ENCODE data around the gene TAB2.

The TAB2 gene

GRCh38 chr6:149311766-149312165 lies 5.7 kb upstream of the TAB2 start:
- Histone ChIP-seq H3K9me3 (ENCODE audit: insufficient read depth, low read length) (no peaks in the 10 kb centered on the region), H3K27me3 (ENCODE audit: insufficient read depth, insufficient read length) (no peaks in the 10 kb centered on the region), H3K4me3 (ENCODE audit: insufficient read length, low read depth) (no peak overlapping the region), H3K9ac (ENCODE audit: insufficient read length, low read depth) (no peak overlapping the region), H3K36me3 (ENCODE audit: insufficient read depth, insufficient read length, low read length) (no peaks in the 10 kb centered on the region), H3K4me1 (ENCODE audit: insufficient read depth, insufficient read length) (no peaks in the 10 kb centered on the region)
- TF ChIP-seq SUZ12 (IDR thresholded peaks at IDR 0.05; ENCODE audit: extremely low read depth, insufficient read depth, insufficient read length) (no peak), YY1 (IDR thresholded peaks at IDR 0.05; ENCODE audit: insufficient read depth, insufficient read length) (no peak), ZNF274 (IDR thresholded peaks at IDR 0.05; ENCODE audit: low read depth, low read length) (no peak)
- no peak for DNase-seq (ENCODE audit: low read depth, low spot score)

GRCh38 chr6:149313070-149313469 lies 4.4 kb upstream of the TAB2 start:
- Histone ChIP-seq H3K36me3 (ENCODE audit: insufficient read depth, insufficient read length, low read length) (no peaks in the 10 kb centered on the region), H3K27me3 (ENCODE audit: insufficient read depth, insufficient read length) (no peaks in the 10 kb centered on the region), H3K4me1 (ENCODE audit: insufficient read depth, insufficient read length) (no peaks in the 10 kb centered on the region), H3K9ac (ENCODE audit: insufficient read length, low read depth) (no peak overlapping the region), H3K4me3 (ENCODE audit: insufficient read length, low read depth) (no peak overlapping the region), H3K9me3 (ENCODE audit: insufficient read depth, low read length) (no peaks in the 10 kb centered on the region)
- TF ChIP-seq SUZ12 (IDR thresholded peaks at IDR 0.05; ENCODE audit: extremely low read depth, insufficient read depth, insufficient read length) (no peak), YY1 (IDR thresholded peaks at IDR 0.05; ENCODE audit: insufficient read depth, insufficient read length) (no peak), ZNF274 (IDR thresholded peaks at IDR 0.05; ENCODE audit: low read depth, low read length) (no peak)
- DNase-seq (ENCODE audit: low read depth, low spot score): no peak

DNA sequence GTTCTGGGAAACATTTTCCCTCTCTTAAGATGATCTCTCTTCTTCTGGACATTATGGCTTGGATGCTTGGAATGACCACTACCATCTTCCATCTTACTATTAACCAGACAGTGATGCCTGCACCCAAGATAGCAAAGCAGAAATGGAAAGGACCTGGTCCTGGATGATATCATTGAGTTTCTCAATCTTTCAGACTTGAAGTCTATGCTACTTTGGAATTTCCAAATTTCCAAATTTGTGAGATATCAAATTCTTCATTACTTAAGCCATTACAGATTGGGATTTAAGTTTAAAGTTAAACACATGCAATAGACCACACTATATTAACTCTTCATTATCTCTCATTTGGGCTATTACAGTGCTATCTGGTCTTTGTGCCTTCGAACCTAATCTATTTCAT lies 3.7 kb upstream of the TAB2 start:
- no peaks in the 10 kb centered on the region for H3K27me3 ChIP-seq (ENCODE audit: insufficient read depth, insufficient read length)
- H3K9ac ChIP-seq (ENCODE audit: insufficient read length, low read depth): no peak overlapping the region
- no peak for TF ChIP-seq ZNF274 (IDR thresholded peaks at IDR 0.05; ENCODE audit: low read depth, low read length)
- TF ChIP-seq SUZ12 (IDR thresholded peaks at IDR 0.05; ENCODE audit: extremely low read depth, insufficient read depth, insufficient read length): no peak
- no peak for TF ChIP-seq YY1 (IDR thresholded peaks at IDR 0.05; ENCODE audit: insufficient read depth, insufficient read length)
- no peaks in the 10 kb centered on the region for H3K36me3 ChIP-seq (ENCODE audit: insufficient read depth, insufficient read length, low read length)
- H3K4me3 ChIP-seq (ENCODE audit: insufficient read length, low read depth): no peak overlapping the region
- no peak for DNase-seq (ENCODE audit: low read depth, low spot score)
- no peaks in the 10 kb centered on the region for H3K4me1 ChIP-seq (ENCODE audit: insufficient read depth, insufficient read length)
- H3K9me3 ChIP-seq (ENCODE audit: insufficient read depth, low read length): no peaks in the 10 kb centered on the region

DNA sequence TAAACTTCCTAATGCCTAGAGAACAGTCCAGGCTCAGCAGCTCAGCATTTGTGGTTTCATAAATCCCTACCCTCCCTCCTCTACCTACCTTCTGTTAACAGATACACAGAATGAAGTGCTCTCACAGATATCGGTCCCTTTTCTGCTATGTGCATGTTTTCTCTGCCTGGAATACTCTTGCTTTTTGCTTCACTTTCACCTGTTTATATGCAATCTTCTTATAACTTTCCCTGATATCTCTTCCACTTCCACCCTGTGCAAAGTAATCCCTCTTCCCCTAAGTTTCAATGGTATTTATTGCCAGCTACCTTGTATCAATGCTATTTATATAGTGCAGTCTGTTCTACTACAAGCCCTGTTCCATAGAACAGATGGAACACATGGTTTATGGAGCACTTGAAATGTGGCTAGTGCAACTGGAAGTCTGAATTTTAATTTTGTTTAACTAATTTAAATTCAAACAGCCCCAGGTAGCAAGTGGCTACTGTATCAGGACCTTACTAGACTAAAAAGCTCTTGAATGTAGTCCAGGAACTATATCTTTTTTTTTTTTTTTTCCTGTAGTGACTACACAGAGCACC lies 3.1 kb upstream of the TAB2 start:
- H3K27me3 ChIP-seq (ENCODE audit: insufficient read depth, insufficient read length): no peaks in the 10 kb centered on the region

GRCh38 chr6:149316108-149316727 lies 1.3 kb upstream of the TAB2 start:
- H3K9me3 ChIP-seq (ENCODE audit: insufficient read depth, low read length): no peaks in the 10 kb centered on the region
- H3K4me3 ChIP-seq (ENCODE audit: insufficient read length, low read depth): peak overlapping the region; percentile 67
- H3K36me3 ChIP-seq (ENCODE audit: insufficient read depth, insufficient read length, low read length): no peaks in the 10 kb centered on the region
- H3K9ac ChIP-seq (ENCODE audit: insufficient read length, low read depth): peak overlapping the region; percentile 81
- no peaks in the 10 kb centered on the region for H3K4me1 ChIP-seq (ENCODE audit: insufficient read depth, insufficient read length)
- H3K27me3 ChIP-seq (ENCODE audit: insufficient read depth, insufficient read length): no peaks in the 10 kb centered on the region
- no peak for TF ChIP-seq SUZ12 (IDR thresholded peaks at IDR 0.05; ENCODE audit: extremely low read depth, insufficient read depth, insufficient read length)
- TF ChIP-seq YY1 (IDR thresholded peaks at IDR 0.05; ENCODE audit: insufficient read depth, insufficient read length): no peak
- no peak for TF ChIP-seq ZNF274 (IDR thresholded peaks at IDR 0.05; ENCODE audit: low read depth, low read length)
- DNase-seq (ENCODE audit: low read depth, low spot score): no peak

More for the DNA sequence above, 3.1 kb upstream of the TAB2 start:
- no peaks in the 10 kb centered on the region for H3K9me3 ChIP-seq (ENCODE audit: insufficient read depth, low read length)
- no peak for DNase-seq (ENCODE audit: low read depth, low spot score)
- H3K4me1 ChIP-seq (ENCODE audit: insufficient read depth, insufficient read length): no peaks in the 10 kb centered on the region
- TF ChIP-seq SUZ12 (IDR thresholded peaks at IDR 0.05; ENCODE audit: extremely low read depth, insufficient read depth, insufficient read length) (no peak), ZNF274 (IDR thresholded peaks at IDR 0.05; ENCODE audit: low read depth, low read length) (no peak), YY1 (IDR thresholded peaks at IDR 0.05; ENCODE audit: insufficient read depth, insufficient read length) (no peak)
- H3K36me3 ChIP-seq (ENCODE audit: insufficient read depth, insufficient read length, low read length): no peaks in the 10 kb centered on the region
- H3K4me3 ChIP-seq (ENCODE audit: insufficient read length, low read depth): no peak overlapping the region
- H3K9ac ChIP-seq (ENCODE audit: insufficient read length, low read depth): no peak overlapping the region

DNA sequence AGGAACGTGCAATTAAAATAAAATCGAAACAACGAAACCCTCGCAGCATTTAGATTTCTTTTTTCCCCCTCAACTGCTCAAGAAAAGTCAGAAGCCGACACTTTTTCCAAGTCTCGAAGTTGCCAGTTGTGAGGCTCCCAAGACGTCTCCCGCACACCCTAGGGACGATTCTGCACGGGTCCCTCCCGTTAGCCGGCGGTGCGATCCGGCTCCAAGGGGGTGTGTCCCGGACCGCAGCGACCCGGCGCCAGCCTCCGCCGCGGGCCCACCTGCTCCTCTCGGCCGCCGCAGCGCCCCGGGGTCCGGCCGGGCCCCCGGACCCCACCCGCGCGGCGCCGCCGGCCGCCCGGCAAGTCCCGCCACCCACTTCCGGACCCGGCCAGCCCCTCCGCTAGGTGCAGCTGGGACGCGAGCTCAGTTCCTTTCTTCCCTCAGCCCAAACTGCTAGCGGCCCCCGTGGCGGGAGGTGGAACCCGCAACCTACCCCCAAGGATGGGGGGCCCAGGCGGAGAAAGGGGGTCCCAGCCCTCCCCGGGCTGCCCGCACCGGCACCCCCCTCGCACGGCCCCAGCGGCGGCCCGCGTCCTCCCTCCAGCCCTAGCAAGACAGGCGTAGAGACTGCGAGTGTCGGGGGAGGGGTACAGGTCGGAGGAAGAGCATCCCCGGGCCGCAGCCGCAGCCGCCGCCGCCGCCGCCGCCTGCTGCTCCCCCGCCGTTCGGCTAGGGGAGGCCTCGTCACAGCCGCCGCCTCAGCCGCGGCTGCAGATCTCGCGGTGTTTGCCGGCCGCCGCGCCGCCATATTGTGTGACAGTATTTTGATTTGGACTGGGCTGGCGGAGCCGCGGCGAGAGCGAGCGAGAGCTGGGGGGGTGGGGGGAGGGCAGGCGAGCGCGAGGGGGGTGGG lies 520 bp upstream of the TAB2 start:
- Histone ChIP-seq H3K4me3 (ENCODE audit: insufficient read length, low read depth) (peak overlapping the region; percentile 67), H3K4me1 (ENCODE audit: insufficient read depth, insufficient read length) (no peaks in the 10 kb centered on the region), H3K36me3 (ENCODE audit: insufficient read depth, insufficient read length, low read length) (no peaks in the 10 kb centered on the region), H3K27me3 (ENCODE audit: insufficient read depth, insufficient read length) (no peaks in the 10 kb centered on the region), H3K9ac (ENCODE audit: insufficient read length, low read depth) (peak overlapping the region; percentile 81), H3K9me3 (ENCODE audit: insufficient read depth, low read length) (no peaks in the 10 kb centered on the region)
- DNase-seq (ENCODE audit: low read depth, low spot score): peak; percentile 72
- TF ChIP-seq ZNF274 (IDR thresholded peaks at IDR 0.05; ENCODE audit: low read depth, low read length) (no peak), SUZ12 (IDR thresholded peaks at IDR 0.05; ENCODE audit: extremely low read depth, insufficient read depth, insufficient read length) (no peak), YY1 (IDR thresholded peaks at IDR 0.05; ENCODE audit: insufficient read depth, insufficient read length) (peak; percentile 43)
